Mucosa of rectum (tissue), 2 donors: ENCODE data around the gene SCMH1.
"Not testable (repeated sequence)": the region's sequence is repeated elsewhere in the genome, so short reads cannot be mapped to it uniquely, and the experiment has no call there.

Source experiments
- H3K27ac ChIP-seq, 2 donors: one replicate each; pipeline ENCODE4 v1.7.0; 2013; ENCODE audit warnings: inconsistent platforms in 2 of 2, low read depth in 2 of 2, low read length in 2 of 2
- H3K27me3 ChIP-seq, 2 donors: one replicate each; pipeline ENCODE4 v1.7.0; 2013; ENCODE audit warnings: low read length in 2 of 2; ENCODE audit not compliant: control insufficient read depth in 2 of 2, insufficient read depth in 2 of 2
- H3K36me3 ChIP-seq, 2 donors: one replicate each; pipeline ENCODE4 v1.7.0; 2013; ENCODE audit warnings: low read length in 2 of 2; ENCODE audit not compliant: control insufficient read depth in 2 of 2, insufficient read depth in 2 of 2
- H3K4me1 ChIP-seq, 2 donors: one replicate each; pipeline ENCODE4 v1.7.0; 2013; ENCODE audit warnings: low read length in 2 of 2, mild to moderate bottlenecking in 1 of 2; ENCODE audit not compliant: control insufficient read depth in 2 of 2, insufficient read depth in 2 of 2
- H3K4me3 ChIP-seq, 2 donors: one replicate each; pipeline ENCODE4 v1.7.0; 2013; ENCODE audit warnings: low read length in 2 of 2
- H3K9ac ChIP-seq, 2 donors: one replicate each; pipeline ENCODE4 v1.7.0; 2013; ENCODE audit warnings: low read length in 2 of 2, low read depth in 1 of 2, mild to moderate bottlenecking in 1 of 2
- H3K9me3 ChIP-seq, 2 donors: one replicate each; pipeline ENCODE4 v1.7.0; 2013; ENCODE audit warnings: low read length in 2 of 2; ENCODE audit not compliant: control insufficient read depth in 2 of 2
- donor health status: healthy.
- donor health status: Normal muscosa, but diverticular disease.

Gene SCMH1

GRCh38 chr1:41178230-41178629 lies 63.9 kb downstream of the SCMH1 start:
- not testable (repeated sequence) for H3K9ac ChIP-seq, H3K4me1 ChIP-seq, H3K36me3 ChIP-seq, H3K27me3 ChIP-seq, H3K9me3 ChIP-seq, H3K27ac ChIP-seq, H3K4me3 ChIP-seq

GRCh38 chr1:41175546-41175945 lies 66.6 kb downstream of the SCMH1 start:
- Histone ChIP-seq H3K9me3 (no peaks in the 10 kb centered on the region), H3K9ac (no peak overlapping the region), H3K36me3 (no peaks in the 10 kb centered on the region), H3K4me3 (no peak overlapping the region), H3K4me1 (no peaks in the 10 kb centered on the region), H3K27ac (no peak overlapping the region), H3K27me3 (no peaks in the 10 kb centered on the region)

GRCh38 chr1:41174170-41174569 lies 67.9 kb downstream of the SCMH1 start:
- Histone ChIP-seq H3K4me3 (no peak overlapping the region), H3K4me1 (no peaks in the 10 kb centered on the region), H3K9me3 (no peaks in the 10 kb centered on the region), H3K27ac (no peak overlapping the region), H3K36me3 (no peaks in the 10 kb centered on the region), H3K9ac (no peak overlapping the region), H3K27me3 (no peaks in the 10 kb centered on the region)

- H3K27ac ChIP-seq, result no peak overlapping the region
- no peak overlapping the region for H3K9ac ChIP-seq
- H3K4me1 ChIP-seq, result no peaks in the 10 kb centered on the region
- H3K4me3 ChIP-seq, result no peak overlapping the region
- H3K9me3 ChIP-seq, result no peaks in the 10 kb centered on the region
- H3K27me3 ChIP-seq, result no peaks in the 10 kb centered on the region
- H3K36me3 ChIP-seq, result no peaks in the 10 kb centered on the region
Measured at GRCh38 chr1:41173651-41174050, 68.5 kb downstream of the SCMH1 start.

GRCh38 chr1:41171266-41171874 lies 70.7 kb downstream of the SCMH1 start:
- no peaks in the 10 kb centered on the region for H3K27me3 ChIP-seq
- H3K27ac ChIP-seq, result no peak overlapping the region
- no peaks in the 10 kb centered on the region for H3K4me1 ChIP-seq
- no peaks in the 10 kb centered on the region for H3K36me3 ChIP-seq
- H3K9ac ChIP-seq, result no peak overlapping the region
- no peak overlapping the region for H3K4me3 ChIP-seq
- no peaks in the 10 kb centered on the region for H3K9me3 ChIP-seq

GRCh38 chr1:41169799-41170180 lies 72.3 kb downstream of the SCMH1 start:
- H3K36me3 ChIP-seq, result no peaks in the 10 kb centered on the region

GRCh38 chr1:41169066-41169798 lies 72.9 kb downstream of the SCMH1 start:
- Histone ChIP-seq H3K27me3 (no peaks in the 10 kb centered on the region), H3K27ac (no peak overlapping the region), H3K9ac (no peak overlapping the region), H3K4me1 (no peaks in the 10 kb centered on the region), H3K9me3 (no peaks in the 10 kb centered on the region), H3K4me3 (no peak overlapping the region), H3K36me3 (no peaks in the 10 kb centered on the region)

More at GRCh38 chr1:41169799-41170180, 72.3 kb downstream of the SCMH1 start:
- H3K9me3 ChIP-seq, result no peaks in the 10 kb centered on the region
- H3K27me3 ChIP-seq, result no peaks in the 10 kb centered on the region
- no peak overlapping the region for H3K4me3 ChIP-seq
- no peaks in the 10 kb centered on the region for H3K4me1 ChIP-seq
- H3K9ac ChIP-seq, result no peak overlapping the region
- no peak overlapping the region for H3K27ac ChIP-seq

GRCh38 chr1:41167667-41168066 lies 74.4 kb downstream of the SCMH1 start:
- H3K36me3 ChIP-seq, result no peaks in the 10 kb centered on the region
- no peaks in the 10 kb centered on the region for H3K9me3 ChIP-seq
- no peak overlapping the region for H3K4me3 ChIP-seq
- H3K27ac ChIP-seq, result no peak overlapping the region
- H3K27me3 ChIP-seq, result no peaks in the 10 kb centered on the region
- H3K4me1 ChIP-seq, result no peaks in the 10 kb centered on the region
- H3K9ac ChIP-seq, result no peak overlapping the region

- Histone ChIP-seq H3K27ac (no peak overlapping the region), H3K9me3 (no peaks in the 10 kb centered on the region), H3K4me3 (no peak overlapping the region), H3K27me3 (no peaks in the 10 kb centered on the region), H3K36me3 (peaks cover 2 to 3% of the 10 kb centered on the region in 2 donors), H3K4me1 (no peaks in the 10 kb centered on the region), H3K9ac (no peak overlapping the region)
Measured at GRCh38 chr1:41164727-41165126, 77.4 kb downstream of the SCMH1 start.

- Histone ChIP-seq H3K4me3 (no peak overlapping the region), H3K27ac (no peak overlapping the region), H3K36me3 (peaks cover 2 to 3% of the 10 kb centered on the region in 2 donors), H3K9ac (no peak overlapping the region), H3K4me1 (no peaks in the 10 kb centered on the region), H3K9me3 (no peaks in the 10 kb centered on the region), H3K27me3 (no peaks in the 10 kb centered on the region)
Measured at GRCh38 chr1:41162441-41162840, 79.7 kb downstream of the SCMH1 start.
